ENCODE results near the gene DPP6. TPM values are rescaled to one million over a fixed set of nuclear protein-coding genes. Genes with fewer than 3 reads are reported as not detected.
"Not testable (repeated sequence)": the region's sequence is repeated elsewhere in the genome, so short reads cannot be mapped to it uniquely, and the experiment has no call there.

DPP6 gene
- total and polyA plus RNA-seq, 2 of the 8 experiments (the other 6 are each of a cell fraction or from before 2014, with no cell fraction given): 4.7 to 6.8 TPM

DNA sequence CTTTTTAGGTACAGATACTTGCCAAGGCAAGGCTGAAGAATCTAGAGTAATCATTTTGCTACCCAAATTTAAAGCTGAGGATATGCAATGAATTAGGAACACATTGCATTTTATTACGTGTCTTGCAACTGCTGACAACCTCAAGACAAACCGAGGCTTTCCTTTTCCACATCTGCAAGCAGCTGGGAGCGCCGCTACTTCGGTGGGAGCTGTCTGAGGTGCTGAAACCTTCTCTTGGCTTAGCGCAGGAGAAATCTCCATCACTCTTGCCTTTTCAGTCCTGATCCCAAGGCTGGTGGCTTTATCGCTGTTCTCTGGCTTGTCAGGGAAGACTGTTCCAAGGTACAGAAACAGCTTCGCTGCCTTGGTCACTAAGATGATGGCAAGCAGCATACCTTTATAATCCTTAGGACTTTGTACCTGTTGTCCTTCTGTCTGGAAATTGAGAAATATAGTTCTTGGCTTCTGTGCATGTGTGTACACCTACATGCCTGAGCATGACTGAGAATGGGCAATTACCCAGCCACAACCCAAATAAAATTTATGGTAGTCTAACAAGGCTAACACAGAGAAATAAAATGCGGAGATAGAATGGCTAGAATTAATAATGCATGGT is 3.4 kb downstream of the DPP6 start:
- H3K79me1 ChIP-seq (ENCODE audit: low read depth, low read length); POLR2A ChIA-PET (ENCODE audit: partially characterized antibody); H3K4me3 ChIP-seq (ENCODE audit: extremely low read depth in 1 of 4, insufficient read depth in 2 of 4, low read depth in 3 of 4, low read length in 4 of 4); H2AK5ac ChIP-seq (ENCODE audit: low read depth, low read length); H3K56ac ChIP-seq (replicated peaks; ENCODE audit: insufficient read length, low read depth, low read length); H4K20me1 ChIP-seq (replicated peaks in 1 of 2; ENCODE audit: control insufficient read depth in 1 of 2, insufficient read depth in 2 of 2, low read length in 2 of 2); H4K8ac ChIP-seq (ENCODE audit: extremely low read depth, insufficient read depth, low read length); H2BK15ac ChIP-seq (ENCODE audit: low read length); H3K27ac ChIP-seq (ENCODE audit: low read depth, low read length); H3K23me2 ChIP-seq (ENCODE audit: low read depth, low read length); H2BK120ac ChIP-seq (replicated peaks; ENCODE audit: low read depth, low read length); H3K4me1 ChIP-seq (replicated peaks in 1 of 4; ENCODE audit: control insufficient read depth in 3 of 4, insufficient read depth in 4 of 4, low read length in 3 of 4); CTCF ChIA-PET (ENCODE audit: partially characterized antibody); H3K14ac ChIP-seq (ENCODE audit: insufficient read length); H3K4me2 ChIP-seq (ENCODE audit: insufficient read depth in 1 of 2, low read depth in 2 of 2, low read length in 2 of 2); H3K9ac ChIP-seq (replicated peaks in 1 of 4; ENCODE audit: extremely low read depth in 1 of 4, low read depth in 3 of 4, low read length in 3 of 4); H3K36me3 ChIP-seq (ENCODE audit: control insufficient read depth in 2 of 4, insufficient read depth in 4 of 4, low read length in 3 of 4); H3K27me3 ChIP-seq (replicated peaks in 1 of 4; ENCODE audit: control insufficient read depth in 3 of 4, extremely low read depth in 1 of 4, insufficient read depth in 3 of 4, low read length in 3 of 4); H3K18ac ChIP-seq (ENCODE audit: extremely low read depth, low read length); H3K79me2 ChIP-seq (ENCODE audit: control insufficient read depth in 1 of 2, insufficient read depth in 2 of 2, low read length in 2 of 2); H2BK12ac ChIP-seq (ENCODE audit: low read depth, low read length); H2BK5ac ChIP-seq (ENCODE audit: low read depth, low read length); H2AFZ ChIP-seq (ENCODE audit: low read length); H4K5ac ChIP-seq (ENCODE audit: insufficient read length, low read depth, low read length); H2BK20ac ChIP-seq (ENCODE audit: low read length); H3K23ac ChIP-seq (ENCODE audit: insufficient read length); H3K4ac ChIP-seq (replicated peaks; ENCODE audit: insufficient read length, low read depth, low read length); H4K91ac ChIP-seq (replicated peaks; ENCODE audit: insufficient read length, low read length): not testable (repeated sequence)
- DNase-seq (ENCODE audit: low read depth in 1 of 2, low spot score in 2 of 2) (peak; percentile 46 to 80), FAIRE-seq (peak; percentile 99)
- TF ChIP-seq HDAC2 (IDR thresholded peaks at IDR 0.05; ENCODE audit: borderline replicate concordance in 1 of 2, low read depth in 2 of 2, low read length in 2 of 2) (peak; percentile 45 to 75; a peak in 2 of 4 replicates), RAD21 (IDR thresholded peaks at IDR 0.05 in 1 of 2, conservative IDR thresholded peaks at IDR 0.05 in 1 of 2; ENCODE audit: low read depth in 2 of 2, low read length in 2 of 2) (peak in 1 of 2 experiments; percentile 10; a peak in 3 of 4 replicates), SIN3A (conservative IDR thresholded peaks at IDR 0.05 in 1 of 2, IDR thresholded peaks at IDR 0.05 in 1 of 2; ENCODE audit: low read depth in 1 of 2, low read length in 2 of 2) (peak; percentile 97), SAP30 (IDR thresholded peaks at IDR 0.05; ENCODE audit: insufficient read depth, insufficient replicate concordance, low read length) (peak; percentile 78)
- 25% methylated on average over 9 of the region's 9 CpGs; no CpG with 5 or more reads in 1 of the 2 experiments for WGBS, 2 experiments (ENCODE audit: extremely low coverage in 1 of 2, insufficient coverage in 1 of 2, insufficient read length in 1 of 2, insufficient replicate concordance in 2 of 2, low coverage in 1 of 2, low lambda C conversion rate in 2 of 2, missing lambda C conversion rate in 1 of 2)
- peaks cover 0 to 15% of the 10 kb centered on the region in 2 experiments; a peak in 1 of 4 replicates for H3K9me3 ChIP-seq (ENCODE audit: insufficient read depth in 2 of 2, low read depth in 1 of 2, low read length in 1 of 2)
